ENCODE measurements around the gene TP53RK. TPM values are rescaled to one million over a fixed set of nuclear protein-coding genes. Genes with fewer than 3 reads are reported as not detected.
A peak's percentile ranks its signal among the peaks of the same experiment; 100 is the strongest.

The TP53RK gene
- total RNA-seq, 1 experiment from 2014 or later, result 21.5 TPM

- H2BK5ac ChIP-seq (ENCODE audit: insufficient read length, low read length), result no peak overlapping the region
- H3K56ac ChIP-seq (ENCODE audit: insufficient read length, low read depth, low read length), result no peak overlapping the region
- H3K27me3 ChIP-seq (ENCODE audit: insufficient read depth, low read length), result no peaks in the 10 kb centered on the region
- DNase-seq, result no peak
- Mint-ChIP-seq H3K4me1 (peaks cover 29 to 37% of the 10 kb centered on the region in 2 experiments), H3K27ac (peak overlapping the region; percentile 86 to 97 (median 89); a peak in 6 of 7 replicates), H3K36me3 (ENCODE audit: insufficient read depth in 1 of 3, low read depth in 3 of 3) (peaks cover 17 to 20% (median 19%) of the 10 kb centered on the region in 3 experiments), H3K9me3 (peaks cover 0 to 3% of the 10 kb centered on the region in 2 experiments; a peak in 1 of 5 replicates), H3K4me3 (peak overlapping the region; percentile 92 to 96), H3K27me3 (ENCODE audit: low read depth) (no peaks in the 10 kb centered on the region)
- H3K23me2 ChIP-seq (ENCODE audit: insufficient read length, low read depth, low read length, poor library complexity, severe bottlenecking), result peaks cover 8% of the 10 kb centered on the region
- H3K9ac ChIP-seq (ENCODE audit: extremely low read depth, insufficient read length, low read length), result peak overlapping the region; percentile 89
- H2BK20ac ChIP-seq (ENCODE audit: low read depth, low read length, poor library complexity, severe bottlenecking), result no peak overlapping the region
- H3K4ac ChIP-seq (ENCODE audit: low read depth, low read length), result no peak overlapping the region
- no peak overlapping the region for H2BK12ac ChIP-seq (ENCODE audit: insufficient read length, low read depth, low read length)
- no peak overlapping the region for H3K23ac ChIP-seq (ENCODE audit: insufficient read length, low read depth, low read length)
- H2AFZ ChIP-seq (ENCODE audit: low read length), result peak overlapping the region; percentile 74
- peaks cover 9% of the 10 kb centered on the region; the same call in 1 of the 2 replicates for H3K79me2 ChIP-seq (ENCODE audit: insufficient read depth, low read length)
- H3K9me3 ChIP-seq (ENCODE audit: control insufficient read depth, low read depth, low read length), result no peaks in the 10 kb centered on the region
- H4K91ac ChIP-seq (ENCODE audit: insufficient read length, low read depth, low read length), result no peak overlapping the region
- peak overlapping the region; percentile 25 for H3K27ac ChIP-seq (ENCODE audit: insufficient read length, low read depth, low read length)
- no peak for TF ChIP-seq CTCF (conservative IDR thresholded peaks at IDR 0.05)
- 0 out of 2 replicates have a peak, but pooled peaks cover 2% of the 10 kb centered on the region for H3K4me1 ChIP-seq (ENCODE audit: insufficient read depth, low read length)
- peak overlapping the region; percentile 96 for H3K4me2 ChIP-seq (ENCODE audit: insufficient read depth, insufficient read length, low read length)
- no CpG with 5 or more reads among the region's 12 CpGs for WGBS (ENCODE audit: extremely low coverage, insufficient read length, low lambda C conversion rate)
- H3K18ac ChIP-seq (ENCODE audit: insufficient read length, low read depth, low read length), result no peak overlapping the region
- H2BK120ac ChIP-seq (ENCODE audit: low read depth, low read length, poor library complexity, severe bottlenecking), result no peak overlapping the region
- H3K79me1 ChIP-seq (ENCODE audit: insufficient read depth, low read depth, low read length, poor library complexity, severe bottlenecking), result no peaks in the 10 kb centered on the region
- H3K14ac ChIP-seq (ENCODE audit: insufficient read depth, low read length), result no peak overlapping the region
- no peak overlapping the region for H3T11ph ChIP-seq (ENCODE audit: low read length)
- H4K8ac ChIP-seq (replicated peaks; ENCODE audit: insufficient read length, low read depth, low read length), result no peak overlapping the region
- H4K5ac ChIP-seq (ENCODE audit: insufficient read length, low read depth, low read length), result no peak overlapping the region
- H2AK5ac ChIP-seq (ENCODE audit: insufficient read length, low read length), result no peak overlapping the region
- H2BK15ac ChIP-seq (ENCODE audit: low read depth, low read length), result no peak overlapping the region
- no peaks in the 10 kb centered on the region for H4K20me1 ChIP-seq (ENCODE audit: control insufficient read depth, insufficient read depth, insufficient read length)
Observed at GRCh38 chr20:46689754-46690085, 476 bp upstream of the TP53RK start.
